WTC11 (cell line): ENCODE data around the gene PRMT5. TPM values are rescaled to one million over a fixed set of nuclear protein-coding genes. Genes with fewer than 3 reads are reported as not detected.

ENCODE experiments used
- ATAC-seq: fragments of 200-7000 bp; cut with Tn5 transposase; 2 replicates; pipeline ENCODE4 v1.10.0; 2021; ENCODE audit warnings: mild to moderate bottlenecking, moderate library complexity
- CTCF ChIA-PET: fragments of 300-600 bp; sonication (Branson Sonifier 250); formaldehyde crosslinking; loops from one replicate; lab custom pipeline; 2021; ENCODE audit warnings: antibody characterized with exemption; lab: Charles Lee
- POLR2A ChIA-PET: fragments of 350-600 bp; sonication (Branson Sonifier 250); formaldehyde crosslinking; loops from one replicate; lab custom pipeline; 2021; ENCODE audit warnings: antibody characterized with exemption; lab: Charles Lee
- DNase-seq: peaks from one replicate; pipeline ENCODE4 v3.0.0; 2021; ENCODE audit warnings: low spot score
- H3K27ac Mint-ChIP-seq: 2 replicates; pipeline ENCODE4 v1.8.0; 2021; ENCODE audit warnings: mixed read lengths
- H3K27me3 Mint-ChIP-seq: 2 replicates; pipeline ENCODE4 v1.8.0; 2021; ENCODE audit warnings: low read depth, mild to moderate bottlenecking, moderate library complexity, mixed read lengths
- H3K36me3 Mint-ChIP-seq: 2 replicates; pipeline ENCODE4 v1.8.0; 2021; ENCODE audit warnings: mixed read lengths
- H3K4me1 Mint-ChIP-seq: 2 replicates; pipeline ENCODE4 v1.8.0; 2022; ENCODE audit warnings: mixed read lengths
- H3K4me3 Mint-ChIP-seq: 2 replicates; pipeline ENCODE4 v1.8.0; 2021; ENCODE audit warnings: mild to moderate bottlenecking, moderate library complexity, mixed read lengths
- H3K9me3 Mint-ChIP-seq: 2 replicates; pipeline ENCODE4 v1.8.0; 2021; ENCODE audit warnings: mixed read lengths
- AFF4 ChIP-seq: sonication (generic); formaldehyde crosslinking; IDR thresholded peaks from 2 replicates; pipeline ENCODE4 v1.8.1; 2023; ENCODE audit warnings: mild to moderate bottlenecking, missing genetic modification reagents, borderline replicate concordance
- ATF1 ChIP-seq: sonication (generic); formaldehyde crosslinking; IDR thresholded peaks from 2 replicates; pipeline ENCODE4 v1.8.1; 2023; ENCODE audit warnings: mild to moderate bottlenecking, moderate library complexity, missing genetic modification reagents
- ATF3 ChIP-seq: sonication (generic); formaldehyde crosslinking; conservative IDR thresholded peaks from 2 replicates; pipeline ENCODE4 v1.8.1; 2022; ENCODE audit warnings: mild to moderate bottlenecking, missing genetic modification reagents
- CREM ChIP-seq: sonication (generic); formaldehyde crosslinking; IDR thresholded peaks from 2 replicates; pipeline ENCODE4 v1.8.1; 2022; ENCODE audit warnings: mild to moderate bottlenecking, missing genetic modification reagents, moderate library complexity
- ERG ChIP-seq: fragments of 250-450 bp; sonication (Bioruptor Pico); IDR thresholded peaks from 2 replicates; pipeline ENCODE4 v1.8.0; 2021; ENCODE audit warnings: mild to moderate bottlenecking
- GRHL2 ChIP-seq: fragments of 250-450 bp; sonication (Bioruptor Pico); IDR thresholded peaks from 2 replicates; pipeline ENCODE4 v1.8.0; 2022; ENCODE audit warnings: mild to moderate bottlenecking, moderate library complexity; ENCODE audit not compliant: insufficient replicate concordance, severe bottlenecking
- GTF2I ChIP-seq: fragments of 250-450 bp; sonication (Bioruptor Pico); conservative IDR thresholded peaks from 2 replicates; pipeline ENCODE4 v1.4.0; 2021; ENCODE audit warnings: mild to moderate bottlenecking
- IRF2 ChIP-seq: sonication (generic); formaldehyde crosslinking; IDR thresholded peaks from 2 replicates; pipeline ENCODE4 v1.8.0; 2022; ENCODE audit warnings: low read depth, missing genetic modification reagents, borderline replicate concordance
- KAT7 ChIP-seq: sonication (generic); formaldehyde crosslinking; IDR thresholded peaks from 2 replicates; pipeline ENCODE4 v1.8.1; 2023; ENCODE audit warnings: missing genetic modification reagents, mild to moderate bottlenecking, borderline replicate concordance
- NR2C2 ChIP-seq: sonication (generic); formaldehyde crosslinking; IDR thresholded peaks from 2 replicates; pipeline ENCODE4 v1.8.0; 2022; ENCODE audit warnings: mild to moderate bottlenecking, missing genetic modification reagents
- PRRX2 ChIP-seq: fragments of 250-450 bp; sonication (Bioruptor Pico); IDR thresholded peaks from 2 replicates; pipeline ENCODE4 v1.8.0; 2021; ENCODE audit warnings: mild to moderate bottlenecking
- SMAD3 ChIP-seq: sonication (generic); formaldehyde crosslinking; IDR thresholded peaks from 2 replicates; pipeline ENCODE4 v1.8.0; 2022; ENCODE audit warnings: missing genetic modification reagents, mild to moderate bottlenecking, borderline replicate concordance
- SOX15 ChIP-seq: fragments of 250-450 bp; sonication (Bioruptor Pico); IDR thresholded peaks from 2 replicates; pipeline ENCODE4 v1.9.0; 2021; ENCODE audit warnings: mild to moderate bottlenecking
- TCF7 ChIP-seq: sonication (generic); formaldehyde crosslinking; IDR thresholded peaks from 2 replicates; pipeline ENCODE4 v1.8.0; 2022; ENCODE audit warnings: mild to moderate bottlenecking, low read depth, missing genetic modification reagents, moderate library complexity
- ZMAT4 ChIP-seq: fragments of 250-450 bp; sonication (Bioruptor Pico); IDR thresholded peaks from 2 replicates; pipeline ENCODE4 v1.9.0; 2021; ENCODE audit warnings: mild to moderate bottlenecking
- ZNF232 ChIP-seq: sonication (generic); formaldehyde crosslinking; IDR thresholded peaks from 2 replicates; pipeline ENCODE4 v1.8.0; 2022; ENCODE audit warnings: mild to moderate bottlenecking, missing genetic modification reagents
- ZNF423 ChIP-seq: fragments of 250-450 bp; sonication (Bioruptor Pico); IDR thresholded peaks from 2 replicates; pipeline ENCODE4 v2.1.2; 2022; ENCODE audit warnings: mild to moderate bottlenecking, moderate library complexity
- total RNA-seq: library from RNA; stranded (reverse); gene quantifications from 3 replicates; pipeline ENCODE4 v1.2.3, GENCODE V29; 2021
- TF ChIP-seq, protein P1 (sequence below): sonication (generic); formaldehyde crosslinking; IDR thresholded peaks from 2 replicates; pipeline ENCODE4 v1.8.1; 2023; ENCODE audit warnings: mild to moderate bottlenecking, missing genetic modification reagents
- TF ChIP-seq, protein P2 (sequence below): sonication (generic); formaldehyde crosslinking; IDR thresholded peaks from 2 replicates; pipeline ENCODE4 v1.8.1; 2022; ENCODE audit warnings: low read depth, mild to moderate bottlenecking, moderate library complexity, missing genetic modification reagents, borderline replicate concordance
- TF ChIP-seq, protein P3 (sequence below): fragments of 250-450 bp; sonication (Bioruptor Pico); conservative IDR thresholded peaks from 2 replicates; pipeline ENCODE4 v1.9.0; 2021; ENCODE audit warnings: mild to moderate bottlenecking

PRMT5 gene
- total RNA-seq, 1 experiment from 2014 or later: 124 TPM

- TF ChIP-seq, protein P1, sequence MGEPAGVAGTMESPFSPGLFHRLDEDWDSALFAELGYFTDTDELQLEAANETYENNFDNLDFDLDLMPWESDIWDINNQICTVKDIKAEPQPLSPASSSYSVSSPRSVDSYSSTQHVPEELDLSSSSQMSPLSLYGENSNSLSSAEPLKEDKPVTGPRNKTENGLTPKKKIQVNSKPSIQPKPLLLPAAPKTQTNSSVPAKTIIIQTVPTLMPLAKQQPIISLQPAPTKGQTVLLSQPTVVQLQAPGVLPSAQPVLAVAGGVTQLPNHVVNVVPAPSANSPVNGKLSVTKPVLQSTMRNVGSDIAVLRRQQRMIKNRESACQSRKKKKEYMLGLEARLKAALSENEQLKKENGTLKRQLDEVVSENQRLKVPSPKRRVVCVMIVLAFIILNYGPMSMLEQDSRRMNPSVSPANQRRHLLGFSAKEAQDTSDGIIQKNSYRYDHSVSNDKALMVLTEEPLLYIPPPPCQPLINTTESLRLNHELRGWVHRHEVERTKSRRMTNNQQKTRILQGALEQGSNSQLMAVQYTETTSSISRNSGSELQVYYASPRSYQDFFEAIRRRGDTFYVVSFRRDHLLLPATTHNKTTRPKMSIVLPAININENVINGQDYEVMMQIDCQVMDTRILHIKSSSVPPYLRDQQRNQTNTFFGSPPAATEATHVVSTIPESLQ (CRISPR knock-in tag): no peak
- no peak for TF ChIP-seq ATF3 (CRISPR knock-in tag)
- no peak for TF ChIP-seq GTF2I (CRISPR knock-in tag)
- TF ChIP-seq CREM (CRISPR knock-in tag): no peak
- no peak for TF ChIP-seq GRHL2 (CRISPR knock-in tag)
- TF ChIP-seq ERG (CRISPR knock-in tag): no peak
- no peak for TF ChIP-seq ZNF232 (CRISPR knock-in tag)
- H3K4me1 Mint-ChIP-seq: peaks cover 16% of the 10 kb centered on the region
- H3K4me3 Mint-ChIP-seq: no peak overlapping the region
- ATAC-seq: no peak
- DNase-seq: no peak
- H3K27me3 Mint-ChIP-seq: peaks cover 56% of the 10 kb centered on the region
- H3K9me3 Mint-ChIP-seq: no peaks in the 10 kb centered on the region
- ChIA-PET POLR2A (interaction anchor here (1.3 kb wide), 1 partner anchor 75 kb away, joined by 3 read pairs; no protein-coding TSS in a partner anchor), CTCF (interaction anchor here (0.6 to 1.1 kb wide), 5 partner anchors 14 to 171 kb away, joined by 3 to 6 read pairs (median 5); partner anchors contain the start of gene REM2)
- no peak overlapping the region for H3K27ac Mint-ChIP-seq
- H3K36me3 Mint-ChIP-seq: peaks cover 20% of the 10 kb centered on the region
Observed at GRCh38 chr14:22897357-22897756, 31.8 kb downstream of the PRMT5 start.

- H3K36me3 Mint-ChIP-seq: peaks cover 14% of the 10 kb centered on the region
- no peak for DNase-seq
- H3K27me3 Mint-ChIP-seq: peaks cover 57% of the 10 kb centered on the region
- H3K4me1 Mint-ChIP-seq: peaks cover 16% of the 10 kb centered on the region
- CTCF ChIA-PET: interaction anchor here (0.6 to 1.2 kb wide), 8 partner anchors 10 to 337 kb away, joined by 3 to 6 read pairs (median 4); partner anchors contain the start of gene REM2
- ATAC-seq: no peak
- no peak overlapping the region for H3K4me3 Mint-ChIP-seq
- POLR2A ChIA-PET: interaction anchor here (0.9 to 1.3 kb wide), 4 partner anchors 10 to 75 kb away, joined by 3 read pairs; partner anchors contain the start of gene PRMT5
- H3K27ac Mint-ChIP-seq: no peak overlapping the region
- TF ChIP-seq KAT7 (CRISPR knock-in tag) (no peak), IRF2 (CRISPR knock-in tag) (no peak), ZNF232 (CRISPR knock-in tag) (no peak), PRRX2 (CRISPR knock-in tag) (no peak), TCF7 (no peak), ZMAT4 (CRISPR knock-in tag) (no peak), SOX15 (CRISPR knock-in tag) (no peak), SMAD3 (CRISPR knock-in tag) (no peak), ATF1 (CRISPR knock-in tag) (no peak), AFF4 (CRISPR knock-in tag) (no peak), ZNF423 (no peak), NR2C2 (CRISPR knock-in tag) (no peak)
- TF ChIP-seq, protein P2, sequence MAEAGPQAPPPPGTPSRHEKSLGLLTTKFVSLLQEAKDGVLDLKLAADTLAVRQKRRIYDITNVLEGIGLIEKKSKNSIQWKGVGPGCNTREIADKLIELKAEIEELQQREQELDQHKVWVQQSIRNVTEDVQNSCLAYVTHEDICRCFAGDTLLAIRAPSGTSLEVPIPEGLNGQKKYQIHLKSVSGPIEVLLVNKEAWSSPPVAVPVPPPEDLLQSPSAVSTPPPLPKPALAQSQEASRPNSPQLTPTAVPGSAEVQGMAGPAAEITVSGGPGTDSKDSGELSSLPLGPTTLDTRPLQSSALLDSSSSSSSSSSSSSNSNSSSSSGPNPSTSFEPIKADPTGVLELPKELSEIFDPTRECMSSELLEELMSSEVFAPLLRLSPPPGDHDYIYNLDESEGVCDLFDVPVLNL (CRISPR knock-in tag): no peak
- TF ChIP-seq, protein P3, sequence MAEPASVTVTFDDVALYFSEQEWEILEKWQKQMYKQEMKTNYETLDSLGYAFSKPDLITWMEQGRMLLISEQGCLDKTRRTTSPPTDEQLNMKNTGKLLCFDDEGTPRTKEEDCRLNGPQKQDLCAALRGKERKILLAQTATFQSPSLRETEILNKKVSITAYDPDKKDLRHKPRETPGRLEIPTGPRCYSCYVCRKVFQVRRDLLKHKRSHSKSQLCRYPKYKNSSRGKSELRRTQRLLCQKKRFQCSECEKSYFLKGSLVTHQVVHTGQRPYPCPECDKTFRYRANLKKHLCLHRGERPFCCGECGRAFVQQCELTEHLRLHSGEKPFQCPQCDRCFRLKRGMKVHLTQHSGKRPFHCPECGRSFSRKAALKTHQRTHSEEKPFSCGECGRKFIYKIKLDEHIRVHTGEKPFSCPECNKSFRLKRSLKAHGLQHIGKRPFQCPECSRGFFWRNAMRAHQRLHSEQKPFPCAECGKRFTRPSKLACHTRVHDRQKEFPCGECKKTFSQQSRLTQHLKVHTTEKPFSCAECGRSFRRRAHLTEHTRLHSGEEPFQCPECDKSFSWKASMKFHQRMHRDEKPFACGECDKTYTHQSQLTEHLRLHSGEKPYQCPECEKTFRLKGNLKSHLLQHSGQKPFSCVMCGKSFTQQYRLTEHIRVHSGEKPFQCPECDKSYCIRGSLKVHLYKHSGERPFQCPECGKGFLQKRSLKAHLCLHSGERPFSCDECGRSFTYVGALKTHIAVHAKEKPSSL (CRISPR knock-in tag): no peak
- H3K9me3 Mint-ChIP-seq: no peaks in the 10 kb centered on the region
Observed at GRCh38 chr14:22896760-22897159, 32.4 kb downstream of the PRMT5 start.
